H1 (cell line): ENCODE measurements around the gene RBP5. TPM values are rescaled to one million over a fixed set of nuclear protein-coding genes. Genes with fewer than 3 reads are reported as not detected.

Experiments
- CTCF ChIA-PET: fragments of 300-600 bp; sonication (Branson Sonifier 250); formaldehyde crosslinking; loops from one replicate; lab custom pipeline; 2021; ENCODE audit not compliant: partially characterized antibody; lab: Charles Lee
- POLR2A ChIA-PET: fragments of 300-600 bp; sonication (Branson Sonifier 250); formaldehyde crosslinking; loops from one replicate; lab custom pipeline; 2021; ENCODE audit warnings: inconsistent platforms; ENCODE audit not compliant: partially characterized antibody; lab: Charles Lee
- DNase-seq, 2 experiments: peaks; one replicate each; pipeline versions ENCODE4 v3.0.0 to v3.0.0-alpha.2; 2010 to 2022; ENCODE audit warnings: low spot score in 2 of 2, low read depth in 1 of 2, mixed read lengths in 1 of 2
- FAIRE-seq: peaks from 2 replicates; lab custom pipeline; 2011; peaks lifted over from hg19 to GRCh38; lab: Jason Lieb, UNC
- H2AFZ ChIP-seq: 2 replicates; pipeline ENCODE4 v1.8.1; 2012; ENCODE audit warnings: low read length, inconsistent platforms
- H2AK5ac ChIP-seq: 2 replicates; pipeline ENCODE4 v1.6.1; 2013; ENCODE audit warnings: low read depth, low read length
- H2BK120ac ChIP-seq: replicated peaks from 2 replicates; pipeline ENCODE3; 2013; ENCODE audit warnings: low read depth, low read length, inconsistent platforms
- H2BK12ac ChIP-seq: 2 replicates; pipeline ENCODE4 v1.6.1; 2013; ENCODE audit warnings: low read depth, low read length
- H2BK15ac ChIP-seq: 2 replicates; pipeline ENCODE4 v1.6.1; 2013; ENCODE audit warnings: low read length
- H2BK20ac ChIP-seq: 2 replicates; pipeline ENCODE4 v1.6.1; 2013; ENCODE audit warnings: low read length
- H2BK5ac ChIP-seq: 2 replicates; pipeline ENCODE4 v1.6.1; 2013; ENCODE audit warnings: low read depth, low read length
- H3K14ac ChIP-seq: 2 replicates; pipeline ENCODE4 v1.6.1; 2013; ENCODE audit warnings: inconsistent platforms; ENCODE audit not compliant: insufficient read length
- H3K18ac ChIP-seq: 2 replicates; pipeline ENCODE4 v1.6.1; 2013; ENCODE audit warnings: low read length; ENCODE audit errors: extremely low read depth
- H3K23ac ChIP-seq: 2 replicates; pipeline ENCODE4 v1.6.1; 2013; ENCODE audit warnings: inconsistent platforms; ENCODE audit not compliant: insufficient read length
- H3K23me2 ChIP-seq: 2 replicates; pipeline ENCODE4 v1.6.1; 2013; ENCODE audit warnings: low read depth, low read length
- H3K27ac ChIP-seq: 2 replicates; pipeline ENCODE4 v1.6.1; 2011; ENCODE audit warnings: low read depth, low read length, inconsistent platforms
- H3K27me3 ChIP-seq, 4 experiments: replicated peaks in 1 of 4; 1 replicate in 1 of 4; 2 replicates in 3 of 4; pipeline versions ENCODE4 v1.6.1 to v1.8.1; 2011 to 2013; ENCODE audit warnings: low read length in 3 of 4, mild to moderate bottlenecking in 3 of 4, inconsistent platforms in 2 of 4, mixed read lengths in 2 of 4, moderate library complexity in 1 of 4; ENCODE audit not compliant: control insufficient read depth in 3 of 4, insufficient read depth in 3 of 4; ENCODE audit errors: extremely low read depth in 1 of 4
- H3K36me3 ChIP-seq, 4 experiments: 2 replicates each; pipeline versions ENCODE4 v1.6.1 to v1.8.1; 2011 to 2013; ENCODE audit warnings: mild to moderate bottlenecking in 4 of 4, low read length in 3 of 4, moderate library complexity in 2 of 4, control low read depth in 1 of 4, inconsistent platforms in 1 of 4; ENCODE audit not compliant: insufficient read depth in 4 of 4, control insufficient read depth in 2 of 4
- H3K4ac ChIP-seq: replicated peaks from 2 replicates; pipeline ENCODE3; 2013; ENCODE audit warnings: low read length, low read depth, mixed read lengths, inconsistent platforms; ENCODE audit not compliant: insufficient read length
- H3K4me1 ChIP-seq, 4 experiments: replicated peaks in 1 of 4; 1 replicate in 1 of 4; 2 replicates in 3 of 4; pipeline versions ENCODE4 v1.6.1 to v1.8.1; 2011 to 2013; ENCODE audit warnings: low read length in 3 of 4, inconsistent platforms in 2 of 4, mixed read lengths in 1 of 4; ENCODE audit not compliant: insufficient read depth in 4 of 4, control insufficient read depth in 3 of 4
- H3K4me2 ChIP-seq, 2 experiments: 2 replicates each; pipeline versions ENCODE4 v1.6.1 to v1.8.1; 2011 to 2013; ENCODE audit warnings: low read depth in 2 of 2, low read length in 2 of 2, control low read depth in 1 of 2, inconsistent platforms in 1 of 2, mild to moderate bottlenecking in 1 of 2; ENCODE audit not compliant: insufficient read depth in 1 of 2
- H3K4me3 ChIP-seq, 4 experiments: fragments of 200-600, 300-600 bp in 1 of 4; sonication (generic), shearing (Covaris generic), sonication (Bioruptor Twin) in 1 of 4; 2 replicates each; pipeline versions ENCODE4 v1.5.1 to v1.8.1; 2011 to 2016; ENCODE audit warnings: low read length in 4 of 4, low read depth in 3 of 4, control low read depth in 2 of 4, inconsistent platforms in 2 of 4, mild to moderate bottlenecking in 2 of 4, mixed read lengths in 1 of 4, moderate library complexity in 1 of 4; ENCODE audit not compliant: insufficient read depth in 2 of 4; ENCODE audit errors: extremely low read depth in 1 of 4
- H3K56ac ChIP-seq: replicated peaks from 2 replicates; pipeline ENCODE3; 2013; ENCODE audit warnings: low read depth, mild to moderate bottlenecking, mixed read lengths, low read length, inconsistent platforms; ENCODE audit not compliant: insufficient read length
- H3K79me1 ChIP-seq: 2 replicates; pipeline ENCODE4 v1.6.1; 2013; ENCODE audit warnings: low read depth, low read length, control low read depth
- H3K79me2 ChIP-seq, 2 experiments: 2 replicates each; pipeline versions ENCODE4 v1.6.1 to v1.8.1; 2012 to 2013; ENCODE audit warnings: low read length in 2 of 2, mild to moderate bottlenecking in 2 of 2, inconsistent platforms in 1 of 2; ENCODE audit not compliant: insufficient read depth in 2 of 2, control insufficient read depth in 1 of 2
- H3K9ac ChIP-seq, 4 experiments: replicated peaks in 1 of 4; 1 replicate in 1 of 4; 2 replicates in 3 of 4; pipeline versions ENCODE4 v1.6.1 to v1.8.1; 2011 to 2013; ENCODE audit warnings: low read depth in 3 of 4, low read length in 3 of 4, control low read depth in 2 of 4, mild to moderate bottlenecking in 2 of 4, moderate library complexity in 2 of 4, inconsistent platforms in 1 of 4; ENCODE audit errors: extremely low read depth in 1 of 4
- H3K9me3 ChIP-seq, 2 experiments: 2 replicates each; pipeline versions ENCODE4 v1.6.1 to v1.8.1; 2012 to 2013; ENCODE audit warnings: mild to moderate bottlenecking in 2 of 2, moderate library complexity in 2 of 2, control low read depth in 1 of 2, inconsistent platforms in 1 of 2, low read depth in 1 of 2, low read length in 1 of 2, mixed read lengths in 1 of 2; ENCODE audit not compliant: insufficient read depth in 2 of 2
- H4K20me1 ChIP-seq, 2 experiments: replicated peaks in 1 of 2; 2 replicates each; pipeline versions ENCODE3 to v1.8.1; 2011 to 2013; ENCODE audit warnings: inconsistent platforms in 2 of 2, low read length in 2 of 2, mild to moderate bottlenecking in 1 of 2; ENCODE audit not compliant: insufficient read depth in 2 of 2, control insufficient read depth in 1 of 2
- H4K5ac ChIP-seq: 2 replicates; pipeline ENCODE4 v1.6.1; 2013; ENCODE audit warnings: low read length, low read depth, mixed read lengths, inconsistent platforms; ENCODE audit not compliant: insufficient read length
- H4K8ac ChIP-seq: 2 replicates; pipeline ENCODE4 v1.8.0; 2013; ENCODE audit warnings: mild to moderate bottlenecking, moderate library complexity, low read length, inconsistent platforms; ENCODE audit not compliant: insufficient read depth; ENCODE audit errors: extremely low read depth
- H4K91ac ChIP-seq: replicated peaks from 2 replicates; pipeline ENCODE3; 2013; ENCODE audit warnings: low read length, mixed read lengths, inconsistent platforms; ENCODE audit not compliant: insufficient read length
- ASH2L ChIP-seq: fragments of 200-600, 300-600 bp; sonication (generic); IDR thresholded peaks from one replicate; pipeline ENCODE4 v1.7.1; 2017; ENCODE audit warnings: low read length
- GABPA ChIP-seq: IDR thresholded peaks from 2 replicates; pipeline ENCODE4 v1.6.1; 2011; ENCODE audit warnings: mild to moderate bottlenecking, low read length, moderate library complexity, borderline replicate concordance; ENCODE audit not compliant: insufficient read depth
- POLR2A ChIP-seq, 2 experiments: IDR thresholded peaks; 1 replicate in 1 of 2; 2 replicates in 1 of 2; pipeline ENCODE4 v1.6.1; 2011; ENCODE audit warnings: low read depth in 2 of 2, low read length in 2 of 2, mild to moderate bottlenecking in 2 of 2; ENCODE audit errors: control extremely low read depth in 1 of 2
- SIN3A ChIP-seq, 2 experiments: IDR thresholded peaks in 1 of 2; conservative IDR thresholded peaks in 1 of 2; 2 replicates each; pipeline ENCODE4 v1.6.1; 2011 to 2012; ENCODE audit warnings: low read length in 2 of 2, improper control_type of control experiment in 1 of 2, low read depth in 1 of 2, mild to moderate bottlenecking in 1 of 2
- SP4 ChIP-seq: IDR thresholded peaks from 2 replicates; pipeline ENCODE4 v1.6.1; 2012; ENCODE audit warnings: low read length, inconsistent platforms
- WGBS, 2 experiments: shearing (Covaris generic) in 1 of 2; methylation state at CpG; one replicate each; pipeline versions ENCODE4 v1.1.6 to v1.1.7; 2013 to 2015; ENCODE audit warnings: low lambda C conversion rate in 2 of 2, mixed read lengths in 2 of 2, inconsistent platforms in 1 of 2, low coverage in 1 of 2, missing lambda C conversion rate in 1 of 2; ENCODE audit not compliant: insufficient replicate concordance in 2 of 2, insufficient coverage in 1 of 2, insufficient read length in 1 of 2; ENCODE audit errors: extremely low coverage in 1 of 2, missing lambda C conversion rate in 1 of 2; 5-methylcytosine and 5-hydroxymethylcytosine counted together
- polyA plus RNA-seq, 7 experiments: library from polyadenylated mRNA; depleted of rRNA in 3 of 7; stranded (reverse) in 5 of 7; unstranded in 2 of 7; fragments of >200 nt in 5 of 7; fragments of 200-250 nt in 2 of 7; gene quantifications; 1 replicate in 5 of 7; 2 replicates in 1 of 7; 4 replicates in 1 of 7; pipeline versions ENCODE4 v1.2.1 to v1.2.3, GENCODE V29; 2011 to 2013; ENCODE audit warnings: missing spikeins in 2 of 7, mixed read lengths in 2 of 7
- total RNA-seq: library from RNA; stranded (reverse); fragmentation: NEBNext Ultra II Directional; extraction: Animal tissue kit (Norgen Biotek cat#: 25700); gene quantifications from 2 replicates; pipeline ENCODE4 v1.2.1, GENCODE V29; 2021
- TF ChIP-seq, protein P1 (sequence below), 3 experiments: IDR thresholded peaks; 1 replicate in 2 of 3; 2 replicates in 1 of 3; pipeline versions ENCODE4 v1.5.1 to v1.6.1; 2011; ENCODE audit warnings: low read length in 3 of 3, mild to moderate bottlenecking in 3 of 3, inconsistent platforms in 2 of 3, low read depth in 1 of 3, moderate library complexity in 1 of 3; ENCODE audit not compliant: insufficient read depth in 1 of 3; ENCODE audit errors: control extremely low read depth in 1 of 3
- TF ChIP-seq, protein P2 (sequence below): IDR thresholded peaks from 2 replicates; pipeline ENCODE4 v1.6.1; 2012; ENCODE audit warnings: inconsistent platforms

Gene RBP5
- total and polyA plus RNA-seq, 2 of the 8 experiments (the other 6 are each of a cell fraction or from before 2014, with no cell fraction given): 1.2 to 1.9 TPM

DNA sequence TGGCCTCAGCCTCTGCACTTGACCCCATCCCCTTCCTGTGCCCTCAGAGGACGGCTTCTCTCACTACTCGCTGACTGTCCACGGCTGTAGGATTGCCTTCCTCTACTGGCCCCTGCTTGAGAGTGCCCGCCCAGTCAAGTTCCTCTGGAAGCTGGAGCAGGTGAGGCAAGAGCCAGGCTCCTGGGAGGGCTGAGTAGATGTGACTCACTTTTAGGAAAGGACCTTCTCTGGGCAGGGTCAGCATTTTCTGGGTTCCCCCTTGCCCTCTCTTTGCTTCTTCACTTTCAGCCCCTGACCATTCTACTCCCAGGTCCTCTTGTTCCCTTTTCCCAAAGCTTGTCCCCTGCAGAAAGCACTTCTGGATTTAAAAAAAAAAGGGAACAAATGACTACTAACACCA lies 9.2 kb upstream of the RBP5 start:
- Histone ChIP-seq H3K23me2 (no peaks in the 10 kb centered on the region), H3K14ac (no peak overlapping the region), H2AFZ (no peak overlapping the region), H3K4me2 (no peak overlapping the region), H3K4me3 (no peak overlapping the region), H3K4ac (no peak overlapping the region), H3K27me3 (no peaks in the 10 kb centered on the region), H4K91ac (no peak overlapping the region), H3K79me1 (no peaks in the 10 kb centered on the region), H3K79me2 (no peaks in the 10 kb centered on the region), H2AK5ac (no peak overlapping the region), H3K9ac (no peak overlapping the region), H3K4me1 (no peaks in the 10 kb centered on the region), H3K56ac (no peak overlapping the region), H3K23ac (no peak overlapping the region), H2BK15ac (no peak overlapping the region), H3K9me3 (peaks cover 0 to 3% of the 10 kb centered on the region in 2 experiments; a peak in 1 of 4 replicates), H3K27ac (no peak overlapping the region), H4K5ac (no peak overlapping the region), H4K20me1 (peaks cover 0 to 3% of the 10 kb centered on the region in 2 experiments), H2BK120ac (no peak overlapping the region), H2BK20ac (no peak overlapping the region), H2BK5ac (no peak overlapping the region), H3K18ac (no peak overlapping the region), H2BK12ac (no peak overlapping the region), H4K8ac (no peak overlapping the region), H3K36me3 (peaks cover 4 to 20% (median 9%) of the 10 kb centered on the region in 4 experiments; a peak in 7 of 8 replicates)
- no peak for TF ChIP-seq SP4
- TF ChIP-seq POLR2A (IDR thresholded peaks at IDR 0.05; ENCODE audit: control extremely low read depth in 1 of 2, low read depth in 2 of 2, low read length in 2 of 2): no peak
- TF ChIP-seq, protein P1, sequence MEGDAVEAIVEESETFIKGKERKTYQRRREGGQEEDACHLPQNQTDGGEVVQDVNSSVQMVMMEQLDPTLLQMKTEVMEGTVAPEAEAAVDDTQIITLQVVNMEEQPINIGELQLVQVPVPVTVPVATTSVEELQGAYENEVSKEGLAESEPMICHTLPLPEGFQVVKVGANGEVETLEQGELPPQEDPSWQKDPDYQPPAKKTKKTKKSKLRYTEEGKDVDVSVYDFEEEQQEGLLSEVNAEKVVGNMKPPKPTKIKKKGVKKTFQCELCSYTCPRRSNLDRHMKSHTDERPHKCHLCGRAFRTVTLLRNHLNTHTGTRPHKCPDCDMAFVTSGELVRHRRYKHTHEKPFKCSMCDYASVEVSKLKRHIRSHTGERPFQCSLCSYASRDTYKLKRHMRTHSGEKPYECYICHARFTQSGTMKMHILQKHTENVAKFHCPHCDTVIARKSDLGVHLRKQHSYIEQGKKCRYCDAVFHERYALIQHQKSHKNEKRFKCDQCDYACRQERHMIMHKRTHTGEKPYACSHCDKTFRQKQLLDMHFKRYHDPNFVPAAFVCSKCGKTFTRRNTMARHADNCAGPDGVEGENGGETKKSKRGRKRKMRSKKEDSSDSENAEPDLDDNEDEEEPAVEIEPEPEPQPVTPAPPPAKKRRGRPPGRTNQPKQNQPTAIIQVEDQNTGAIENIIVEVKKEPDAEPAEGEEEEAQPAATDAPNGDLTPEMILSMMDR (IDR thresholded peaks at IDR 0.05; ENCODE audit: control extremely low read depth in 1 of 3, insufficient read depth in 1 of 3, low read depth in 1 of 3, low read length in 3 of 3): no peak
- TF ChIP-seq ASH2L: no peak
- TF ChIP-seq GABPA: no peak
- TF ChIP-seq SIN3A (conservative IDR thresholded peaks at IDR 0.05 in 1 of 2, IDR thresholded peaks at IDR 0.05 in 1 of 2; ENCODE audit: low read depth in 1 of 2, low read length in 2 of 2): no peak
- TF ChIP-seq, protein P2, sequence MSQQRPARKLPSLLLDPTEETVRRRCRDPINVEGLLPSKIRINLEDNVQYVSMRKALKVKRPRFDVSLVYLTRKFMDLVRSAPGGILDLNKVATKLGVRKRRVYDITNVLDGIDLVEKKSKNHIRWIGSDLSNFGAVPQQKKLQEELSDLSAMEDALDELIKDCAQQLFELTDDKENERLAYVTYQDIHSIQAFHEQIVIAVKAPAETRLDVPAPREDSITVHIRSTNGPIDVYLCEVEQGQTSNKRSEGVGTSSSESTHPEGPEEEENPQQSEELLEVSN: no peak
- WGBS, 2 experiments: 96% methylated on average over 4 of the region's 4 CpGs; no CpG with 5 or more reads in 1 of the 2 experiments
- no peak for DNase-seq
- FAIRE-seq: no peak
- CTCF ChIA-PET: interaction anchor here (0.6 to 1.8 kb wide), 3 partner anchors 8 to 41 kb away, joined by 3 to 4 read pairs (median 4); no protein-coding TSS in a partner anchor
- POLR2A ChIA-PET: no interaction called here
